GM20000 (cell line): ENCODE data around the gene SLFN12L.
A peak's percentile ranks its signal among the peaks of the same experiment; 100 is the strongest.
"Not testable (repeated sequence)": the region's sequence is repeated elsewhere in the genome, so short reads cannot be mapped to it uniquely, and the experiment has no call there.

Experiments
- DNase-seq: peaks from one replicate; pipeline ENCODE4 v3.0.0; 2012; ENCODE audit warnings: low spot score
- TF ChIP-seq, protein P1 (sequence below): IDR thresholded peaks from 2 replicates; pipeline ENCODE4 v1.5.1; 2012; ENCODE audit warnings: mild to moderate bottlenecking, control low read depth; ENCODE audit errors: extremely low read depth, missing control alignments

SLFN12L gene

DNA sequence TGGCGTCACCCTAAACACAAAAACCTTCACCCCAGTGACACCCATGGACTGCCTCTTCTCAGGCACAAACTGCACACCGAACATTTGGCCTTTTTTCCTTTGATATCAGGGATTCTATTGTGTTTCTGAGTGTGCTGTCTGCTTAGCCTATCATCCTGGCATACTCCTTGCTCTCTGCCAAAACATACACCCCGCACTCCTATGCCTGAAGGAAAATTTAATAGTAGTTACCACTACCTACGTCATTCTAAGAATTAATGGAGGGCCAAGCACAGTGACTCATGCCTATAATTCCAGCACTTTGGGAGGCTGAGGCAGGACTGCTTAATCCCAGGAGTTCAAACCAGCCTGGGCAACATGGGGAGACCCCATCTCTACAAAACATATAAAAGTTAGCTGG is 69.0 kb downstream of the SLFN12L start:
- no peak for DNase-seq
- TF ChIP-seq, protein P1, sequence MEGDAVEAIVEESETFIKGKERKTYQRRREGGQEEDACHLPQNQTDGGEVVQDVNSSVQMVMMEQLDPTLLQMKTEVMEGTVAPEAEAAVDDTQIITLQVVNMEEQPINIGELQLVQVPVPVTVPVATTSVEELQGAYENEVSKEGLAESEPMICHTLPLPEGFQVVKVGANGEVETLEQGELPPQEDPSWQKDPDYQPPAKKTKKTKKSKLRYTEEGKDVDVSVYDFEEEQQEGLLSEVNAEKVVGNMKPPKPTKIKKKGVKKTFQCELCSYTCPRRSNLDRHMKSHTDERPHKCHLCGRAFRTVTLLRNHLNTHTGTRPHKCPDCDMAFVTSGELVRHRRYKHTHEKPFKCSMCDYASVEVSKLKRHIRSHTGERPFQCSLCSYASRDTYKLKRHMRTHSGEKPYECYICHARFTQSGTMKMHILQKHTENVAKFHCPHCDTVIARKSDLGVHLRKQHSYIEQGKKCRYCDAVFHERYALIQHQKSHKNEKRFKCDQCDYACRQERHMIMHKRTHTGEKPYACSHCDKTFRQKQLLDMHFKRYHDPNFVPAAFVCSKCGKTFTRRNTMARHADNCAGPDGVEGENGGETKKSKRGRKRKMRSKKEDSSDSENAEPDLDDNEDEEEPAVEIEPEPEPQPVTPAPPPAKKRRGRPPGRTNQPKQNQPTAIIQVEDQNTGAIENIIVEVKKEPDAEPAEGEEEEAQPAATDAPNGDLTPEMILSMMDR, result no peak

- DNase-seq, result no peak
- TF ChIP-seq, protein P1, result no peak
Measured at GRCh38 chr17:35467824-35468223, 69.7 kb downstream of the SLFN12L start.

GRCh38 chr17:35460354-35460851 is 77.1 kb downstream of the SLFN12L start:
- peak; percentile 84 for DNase-seq
- TF ChIP-seq, protein P1, result no peak

DNA sequence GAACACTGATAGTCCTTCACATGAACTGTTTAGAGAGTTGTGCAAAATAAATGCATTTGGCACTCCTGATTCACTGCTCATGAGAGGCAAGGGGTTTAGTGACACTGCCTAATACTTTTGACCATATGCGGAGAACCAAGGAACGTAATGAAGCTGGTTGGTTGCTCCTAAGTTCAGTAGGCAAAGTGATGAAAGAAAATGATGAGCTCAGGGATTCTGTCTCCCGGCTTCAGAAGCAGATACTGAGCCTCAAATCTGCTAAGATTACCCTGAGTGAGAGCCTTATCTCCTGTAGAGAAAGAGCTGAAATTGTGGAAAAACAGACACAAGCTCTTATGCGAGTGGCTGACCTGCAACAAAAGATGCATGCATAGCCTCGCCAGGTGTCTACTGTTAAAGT is 83.4 kb downstream of the SLFN12L start:
- DNase-seq, result not testable (repeated sequence)

DNA sequence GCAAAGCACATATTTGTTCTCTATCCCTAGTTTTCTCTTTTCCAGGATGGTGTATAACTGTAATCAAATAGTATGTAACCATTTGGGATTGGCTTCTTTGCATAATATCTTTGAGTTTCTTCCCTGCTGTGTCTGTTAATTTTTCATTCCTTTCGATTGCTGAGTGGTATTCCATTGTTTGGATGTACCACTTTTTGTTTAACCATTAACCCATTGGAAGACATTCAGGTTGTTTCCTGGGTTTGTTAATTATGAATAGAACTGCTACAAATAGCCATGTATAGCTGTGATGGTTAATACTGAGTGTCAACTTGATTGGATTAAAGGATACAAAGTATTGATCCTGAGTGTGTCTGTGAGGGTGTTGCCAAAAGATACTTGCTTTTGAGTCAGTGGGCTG is 84.3 kb downstream of the SLFN12L start:
- TF ChIP-seq, protein P1, result no peak
- no peak for DNase-seq

GRCh38 chr17:35449371-35449931 is 88.0 kb downstream of the SLFN12L start:
- DNase-seq, result peak; percentile 42

GRCh38 chr17:35448899-35449227 is 88.6 kb downstream of the SLFN12L start:
- TF ChIP-seq, protein P1, result no peak
- no peak for DNase-seq

More at GRCh38 chr17:35449371-35449931, 88.0 kb downstream of the SLFN12L start:
- TF ChIP-seq, protein P1, result no peak

GRCh38 chr17:35448214-35448898 is 89.1 kb downstream of the SLFN12L start, which contains the start of gene SLFN13:
Gene SLFN13, minus strand, starts transcription at chr17:35448766. Its CDS starts 3,086 bp downstream, at chr17:35445680.
- TF ChIP-seq, protein P1, result no peak
- DNase-seq, result peak; percentile 81
